AG04449 (cell line): ENCODE data around the gene LRRC39.

Experiments used
- CTCF ChIA-PET: fragments of 350-600 bp; formaldehyde crosslinking; extraction: SDS; loops from one replicate; lab custom pipeline; 2021; ENCODE audit warnings: antibody characterized with exemption; lab: Yijun Ruan, JAX
- POLR2A ChIA-PET: fragments of 400-600, 350-600 bp; formaldehyde crosslinking; extraction: SDS; loops from one replicate; lab custom pipeline; 2020; ENCODE audit warnings: antibody characterized with exemption, inconsistent platforms; lab: Yijun Ruan, JAX
- DNase-seq: peaks from one replicate; pipeline ENCODE4 v3.0.0-alpha.2; 2010; ENCODE audit warnings: low read depth, low spot score
- H3K4me3 ChIP-seq: 2 replicates; pipeline ENCODE4 v1.5.1; 2011; ENCODE audit warnings: low read depth, mild to moderate bottlenecking, control low read depth, low read length
- CTCF ChIP-seq: IDR thresholded peaks from one replicate; pipeline ENCODE4 v1.5.1; 2011; ENCODE audit warnings: mild to moderate bottlenecking, moderate library complexity, low read length, control low read depth, inconsistent platforms; ENCODE audit not compliant: insufficient read depth; ENCODE audit errors: missing control alignments

The LRRC39 gene

GRCh38 chr1:100184536-100184935, 6.5 kb upstream of the LRRC39 start:
- no peak overlapping the region for H3K4me3 ChIP-seq
- ChIA-PET CTCF (no interaction called here), POLR2A (no interaction called here)
- DNase-seq = no peak
- TF ChIP-seq CTCF = no peak

DNA sequence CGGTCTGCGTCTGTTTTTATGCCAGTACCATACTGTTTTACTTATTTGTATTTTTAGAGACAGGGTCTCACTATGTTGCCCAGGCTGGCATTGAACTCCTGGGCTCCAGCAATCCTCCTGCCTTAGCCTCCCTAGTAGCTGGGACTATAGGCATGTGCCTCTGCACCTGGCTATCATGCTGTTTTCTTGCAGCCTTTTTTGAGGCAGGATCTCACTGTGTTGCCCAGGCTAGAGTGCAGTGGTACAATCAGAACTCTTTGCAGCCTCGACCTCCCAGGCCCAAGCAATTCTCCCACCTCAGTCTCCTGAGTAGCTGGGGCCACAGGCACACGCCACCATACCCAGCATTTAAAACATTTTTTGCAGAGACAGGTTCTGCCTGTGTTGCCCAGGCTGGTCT, 5.3 kb upstream of the LRRC39 start:
- POLR2A ChIA-PET = no interaction called here
- no peak for TF ChIP-seq CTCF
- CTCF ChIA-PET = no interaction called here
- H3K4me3 ChIP-seq = no peak overlapping the region
- no peak for DNase-seq

- POLR2A ChIA-PET = no interaction called here
- CTCF ChIA-PET = no interaction called here
- no peak overlapping the region for H3K4me3 ChIP-seq
- no peak for TF ChIP-seq CTCF
- no peak for DNase-seq
Measured at GRCh38 chr1:100177295-100178041, 588 bp downstream of the LRRC39 start.

DNA sequence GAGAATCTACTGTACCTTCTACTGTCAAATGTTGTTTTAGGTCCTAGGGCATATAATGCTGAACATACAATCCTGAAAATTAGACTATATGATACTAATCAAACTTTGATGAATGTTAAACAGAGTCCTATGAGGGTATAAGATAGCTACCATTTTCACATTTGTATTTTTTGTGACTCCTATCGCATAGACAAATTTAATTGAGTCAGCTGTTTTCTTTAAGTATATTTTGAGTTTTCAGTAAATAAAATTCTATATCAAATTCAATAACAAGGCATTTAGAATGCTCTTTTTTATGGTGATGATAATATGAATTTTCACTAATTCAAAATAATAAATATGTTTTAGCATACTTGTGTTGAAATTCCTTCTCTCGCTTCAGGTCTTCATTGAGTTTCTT, 10.0 kb downstream of the LRRC39 start:
- TF ChIP-seq CTCF = no peak
- ChIA-PET CTCF (interaction anchor here (1.0 kb wide), 1 partner anchor 16 kb away, joined by 3 read pairs; no protein-coding TSS in a partner anchor), POLR2A (no interaction called here)
- no peak overlapping the region for H3K4me3 ChIP-seq
- DNase-seq = no peak

DNA sequence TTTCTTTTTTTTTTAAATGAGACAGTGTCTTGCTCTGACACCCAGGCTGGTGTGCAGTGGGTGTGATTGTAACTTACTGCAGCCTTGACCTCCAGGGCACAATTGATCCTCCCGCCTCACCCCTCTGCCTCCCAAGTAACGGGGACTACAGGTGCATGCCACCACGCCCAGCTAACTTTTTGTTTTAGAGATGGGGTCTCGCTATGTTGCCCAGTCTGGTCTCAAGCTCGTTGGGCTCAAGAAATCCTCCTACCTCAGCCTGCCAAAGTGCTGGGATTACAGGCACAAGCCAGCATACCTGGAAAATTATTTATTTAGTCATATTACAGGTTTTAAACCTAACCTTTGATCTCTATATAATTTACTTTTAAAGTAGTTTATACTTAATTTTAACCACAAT, 13.4 kb downstream of the LRRC39 start:
- DNase-seq = no peak
- no peak for TF ChIP-seq CTCF
- ChIA-PET POLR2A (no interaction called here), CTCF (interaction anchor here (1.3 kb wide), 1 partner anchor 296 kb away, joined by 3 read pairs; no protein-coding TSS in a partner anchor)
- H3K4me3 ChIP-seq = no peak overlapping the region

GRCh38 chr1:100164216-100164615, 13.8 kb downstream of the LRRC39 start:
- ChIA-PET POLR2A (no interaction called here), CTCF (interaction anchor here (1.3 kb wide), 1 partner anchor 296 kb away, joined by 3 read pairs; no protein-coding TSS in a partner anchor)
- H3K4me3 ChIP-seq = no peak overlapping the region
- no peak for TF ChIP-seq CTCF
- DNase-seq = peak; percentile 71
